Sigmoid colon (tissue), 7 donors: Measurements from ENCODE around the gene CTSA. TPM values are rescaled to one million over a fixed set of nuclear protein-coding genes. Genes with fewer than 3 reads are reported as not detected.

Experiments
- DNase-seq: peaks from one replicate; pipeline ENCODE4 v3.0.0-alpha.2; 2019
- H3K27ac ChIP-seq, 4 donors: fragments of 200-600 bp; sonication (generic); one replicate each; pipeline ENCODE4 v1.5.1; 2016 to 2019; ENCODE audit warnings: mild to moderate bottlenecking in 1 of 4
- H3K27me3 ChIP-seq, 3 donors: fragments of 200-600 bp; sonication (generic); one replicate each; pipeline ENCODE4 v1.5.1; 2019; ENCODE audit warnings: mild to moderate bottlenecking in 1 of 3
- H3K36me3 ChIP-seq, 4 donors: fragments of 200-600 bp; sonication (generic); one replicate each; pipeline ENCODE4 v1.5.1; 2016 to 2019
- H3K4me1 ChIP-seq, 4 donors: fragments of 200-600 bp; sonication (generic); one replicate each; pipeline ENCODE4 v1.5.1; 2017 to 2019
- H3K4me3 ChIP-seq, 4 donors: fragments of 200-600 bp; sonication (generic); one replicate each; pipeline ENCODE4 v1.5.1; 2017 to 2019; ENCODE audit warnings: mild to moderate bottlenecking in 2 of 4, moderate library complexity in 1 of 4
- H3K9me3 ChIP-seq, 4 donors: fragments of 200-600 bp in 3 of 4; sonication (generic) in 3 of 4; one replicate each; pipeline versions ENCODE4 v1.5.1 to v1.6.1; 2013 to 2019
- CTCF ChIP-seq, 4 experiments: fragments of 450-650 bp in 3 of 4; fragments of 200-600 bp in 1 of 4; IDR thresholded peaks; one replicate each; pipeline ENCODE4 v1.5.1; 2016 to 2019; ENCODE audit warnings: antibody characterized with exemption in 4 of 4, mild to moderate bottlenecking in 3 of 4, moderate library complexity in 2 of 4
- EP300 ChIP-seq, 4 donors: sonication (generic); formaldehyde crosslinking; IDR thresholded peaks; one replicate each; pipeline ENCODE4 v1.6.1; 2017; ENCODE audit warnings: antibody characterized with exemption in 4 of 4
- POLR2A ChIP-seq, 2 donors: fragments of 450-650 bp; IDR thresholded peaks; one replicate each; pipeline ENCODE4 v1.6.1; 2016; ENCODE audit warnings: antibody characterized with exemption in 2 of 2, mild to moderate bottlenecking in 2 of 2, moderate library complexity in 2 of 2
- POLR2AphosphoS5 ChIP-seq, 4 donors: sonication (generic); formaldehyde crosslinking; IDR thresholded peaks; one replicate each; pipeline ENCODE4 v1.6.1; 2017; ENCODE audit warnings: antibody characterized with exemption in 4 of 4
- WGBS, 2 donors: extraction: QIAGEN DNeasy Blood & Tissue Kit; methylation state at CpG; one replicate each; pipeline ENCODE4 v1.1.7; 2013; 5-methylcytosine and 5-hydroxymethylcytosine counted together
- intact Hi-C: fragments of 100-400 bp; cut with DNase I; formaldehyde crosslinking; loops from one replicate; pipeline ENCODE4 v1.15.1; 2023
- polyA plus RNA-seq, 3 donors: library from polyadenylated mRNA; stranded (reverse); fragments of 200-250 nt; gene quantifications; one replicate each; pipeline ENCODE4 v1.2.3, GENCODE V29; 2013
- total RNA-seq, 4 donors: library from RNA; depleted of rRNA; stranded (reverse); fragments of >200 nt; gene quantifications; one replicate each; pipeline ENCODE4 v1.1.0, GENCODE V29; 2016
- donor health status: healthy with polysubstance abuse.
- donor health status: Bipolar disorder and iron deficiency.
- donor health status: healthy.

Gene CTSA
- total and polyA plus RNA-seq, 7 donors: 45.7 to 203 (median 64.9) TPM

GRCh38 chr20:45934586-45935415 is 43.7 kb downstream of the CTSA start, which contains the start of gene PCIF1:
Gene PCIF1, plus strand, starts transcription at chr20:45934683. Its CDS starts 4,317 bp downstream, at chr20:45939000.
- peak within 1 kb of the TSS; percentile 96 to 100 (median 98) for H3K4me3 ChIP-seq
- peak within 1 kb of the TSS; percentile 98 to 100 (median 100) for H3K27ac ChIP-seq
- no peaks in the 10 kb centered on the region for H3K9me3 ChIP-seq
- peaks cover 14 to 26% (median 23%) of the 10 kb centered on the region in 4 donors for H3K36me3 ChIP-seq
- no peak for TF ChIP-seq CTCF (IDR thresholded peaks at IDR 0.05)
- peak; percentile 88 to 90 for TF ChIP-seq POLR2A (IDR thresholded peaks at IDR 0.05)
- peak; percentile 99 to 100 (median 100) for TF ChIP-seq POLR2AphosphoS5 (IDR thresholded peaks at IDR 0.05)
- TF ChIP-seq EP300 (IDR thresholded peaks at IDR 0.05): no peak
- intact Hi-C loops: loop anchor here (1.0 to 10.0 kb wide), 4 partner anchors 38 to 570 kb away; partner anchors contain the start of genes CTSA, NEURL2, SYS1 and UBE2C
- 0 to 1% methylated on average over 102 of the region's 102 CpGs for WGBS, 2 donors
- DNase-seq: peak; percentile 99
- no peaks in the 10 kb centered on the region for H3K27me3 ChIP-seq
- peaks cover 0 to 35% (median 22%) of the 10 kb centered on the region in 4 donors for H3K4me1 ChIP-seq

GRCh38 chr20:45935416-45936046 is 44.4 kb downstream of the CTSA start:
- WGBS, 2 donors: 11 to 13% methylated on average over 21 of the region's 21 CpGs
- peak overlapping the region; percentile 98 to 100 (median 100) for H3K27ac ChIP-seq
- H3K27me3 ChIP-seq: no peaks in the 10 kb centered on the region
- peaks cover 22 to 33% (median 30%) of the 10 kb centered on the region in 4 donors for H3K36me3 ChIP-seq
- intact Hi-C loops: loop anchor here (1.0 to 10.0 kb wide), 4 partner anchors 37 to 571 kb away; partner anchors contain the start of genes CTSA, NEURL2, SYS1 and UBE2C
- no peaks in the 10 kb centered on the region for H3K9me3 ChIP-seq
- peak overlapping the region; percentile 57 to 100 (median 96) for H3K4me3 ChIP-seq
- no peak for DNase-seq
- H3K4me1 ChIP-seq: peaks cover 0 to 35% (median 22%) of the 10 kb centered on the region in 4 donors
- TF ChIP-seq EP300 (IDR thresholded peaks at IDR 0.05) (no peak), POLR2A (IDR thresholded peaks at IDR 0.05) (peak; percentile 61 to 66)

- Histone ChIP-seq H3K27me3 (no peaks in the 10 kb centered on the region), H3K36me3 (peaks cover 36 to 54% (median 39%) of the 10 kb centered on the region in 4 donors), H3K4me3 (no peak overlapping the region), H3K4me1 (peaks cover 0 to 34% (median 21%) of the 10 kb centered on the region in 4 donors), H3K27ac (peak overlapping the region in 1 of 4 donors; percentile 100), H3K9me3 (no peaks in the 10 kb centered on the region)
- 63 to 81% methylated on average over 2 of the region's 2 CpGs for WGBS, 2 donors
- DNase-seq: no peak
- intact Hi-C loops: loop anchor here (10.0 kb wide), 2 partner anchors 123 to 573 kb away; partner anchors contain the start of genes SYS1 and UBE2C
- no peak for TF ChIP-seq POLR2A (IDR thresholded peaks at IDR 0.05)
- TF ChIP-seq EP300 (IDR thresholded peaks at IDR 0.05): no peak
- no peak for TF ChIP-seq POLR2AphosphoS5 (IDR thresholded peaks at IDR 0.05)
- TF ChIP-seq CTCF (IDR thresholded peaks at IDR 0.05): no peak
Observed at GRCh38 chr20:45937765-45938164, 46.6 kb downstream of the CTSA start.

GRCh38 chr20:45938727-45939438 is 47.7 kb downstream of the CTSA start:
- TF ChIP-seq CTCF (IDR thresholded peaks at IDR 0.05) (no peak), POLR2AphosphoS5 (IDR thresholded peaks at IDR 0.05) (no peak), EP300 (IDR thresholded peaks at IDR 0.05) (no peak), POLR2A (IDR thresholded peaks at IDR 0.05) (no peak)
- Histone ChIP-seq H3K4me1 (peaks cover 0 to 23% (median 11%) of the 10 kb centered on the region in 4 donors), H3K27ac (no peak overlapping the region), H3K9me3 (no peaks in the 10 kb centered on the region), H3K27me3 (no peaks in the 10 kb centered on the region), H3K4me3 (no peak overlapping the region), H3K36me3 (peaks cover 44 to 66% (median 51%) of the 10 kb centered on the region in 4 donors)
- WGBS, 2 donors: 94% methylated on average over 13 of the region's 13 CpGs
- DNase-seq: no peak
- intact Hi-C loops: loop anchor here (10.0 kb wide), 2 partner anchors 124 to 574 kb away; partner anchors contain the start of genes SYS1 and UBE2C
